GM12878 (cell line): Measurements from ENCODE around the gene LY6G6D.

Source experiments
- CTCF ChIP-seq, 3 experiments: IDR thresholded peaks in 2 of 3; conservative IDR thresholded peaks in 1 of 3; 2 replicates each; pipeline ENCODE4 v1.5.1; 2011; ENCODE audit warnings: low read depth in 3 of 3, low read length in 3 of 3, mild to moderate bottlenecking in 3 of 3, control low read depth in 2 of 3, moderate library complexity in 2 of 3, inconsistent platforms in 1 of 3, mixed read lengths in 1 of 3; ENCODE audit not compliant: control insufficient read depth in 2 of 3, insufficient read depth in 1 of 3; ENCODE audit errors: extremely low read depth in 1 of 3
- FOS ChIP-seq: IDR thresholded peaks from 3 replicates; pipeline ENCODE4 v1.6.1; 2011; ENCODE audit warnings: borderline replicate concordance; ENCODE audit not compliant: insufficient read length; ENCODE audit errors: extremely low read depth
- JUND ChIP-seq: IDR thresholded peaks from 2 replicates; pipeline ENCODE4 v1.6.1; 2012; ENCODE audit warnings: low read depth, mild to moderate bottlenecking, low read length, improper control_type of control experiment, moderate library complexity
- NFXL1 ChIP-seq: fragments of 450-650 bp; IDR thresholded peaks from 2 replicates; pipeline ENCODE4 v1.6.1; 2017; ENCODE audit warnings: antibody characterized with exemption, mild to moderate bottlenecking, borderline replicate concordance
- POLR2A ChIP-seq: IDR thresholded peaks from 2 replicates; pipeline ENCODE4 v1.6.1; 2011; ENCODE audit warnings: low read depth, mild to moderate bottlenecking, low read length
- RAD21 ChIP-seq: IDR thresholded peaks from 2 replicates; pipeline ENCODE4 v1.6.1; 2011; ENCODE audit warnings: mild to moderate bottlenecking, low read depth, low read length, moderate library complexity; ENCODE audit not compliant: insufficient read depth
- SIN3A ChIP-seq: IDR thresholded peaks from 2 replicates; pipeline ENCODE4 v1.6.1; 2012; ENCODE audit warnings: low read depth, low read length, improper control_type of control experiment
- YY1 ChIP-seq: IDR thresholded peaks from 2 replicates; pipeline ENCODE4 v1.6.1; 2011; ENCODE audit warnings: low read depth, mild to moderate bottlenecking, low read length

- TF ChIP-seq POLR2A (no peak), NFXL1 (no peak), CTCF (IDR thresholded peaks at IDR 0.05 in 2 of 3, conservative IDR thresholded peaks at IDR 0.05 in 1 of 3; ENCODE audit: control insufficient read depth in 2 of 3, extremely low read depth in 1 of 3, insufficient read depth in 1 of 3, low read depth in 3 of 3, low read length in 3 of 3) (no peak), YY1 (no peak), SIN3A (no peak), RAD21 (no peak), FOS (no peak), JUND (no peak)
These were observed 38.7 kb upstream of the LY6G6D start for GRCh38 chr6:31676322-31676903.
